Esophagus squamous epithelium (tissue), 5 donors: ENCODE results near the gene RAB4B. TPM values are rescaled to one million over a fixed set of nuclear protein-coding genes. Genes with fewer than 3 reads are reported as not detected.
A peak's percentile ranks its signal among the peaks of the same experiment; 100 is the strongest.
"Not testable (repeated sequence)": the region's sequence is repeated elsewhere in the genome, so short reads cannot be mapped to it uniquely, and the experiment has no call there.

Experiments
- DNase-seq: peaks from one replicate; lab custom pipeline; 2025; lab: John Stamatoyannopoulos, UW
- H3K27ac ChIP-seq, 4 donors: fragments of 200-600 bp; sonication (generic); one replicate each; pipeline ENCODE4 v1.5.1; 2016 to 2019; ENCODE audit warnings: mild to moderate bottlenecking in 1 of 4
- H3K27me3 ChIP-seq, 4 donors: fragments of 200-600 bp; sonication (generic); 1 replicate in 3 of 4; 2 replicates in 1 of 4; pipeline versions ENCODE4 v1.5.1 to v1.6.0; 2017 to 2021; ENCODE audit warnings: antibody characterized with exemption in 1 of 4
- H3K36me3 ChIP-seq, 3 donors: fragments of 200-600 bp; sonication (generic); one replicate each; pipeline ENCODE4 v1.5.1; 2016 to 2019
- H3K4me1 ChIP-seq, 3 donors: fragments of 200-600 bp; sonication (generic); one replicate each; pipeline ENCODE4 v1.5.1; 2017 to 2019
- H3K4me3 ChIP-seq, 4 donors: fragments of 200-600 bp; sonication (generic); 1 replicate in 3 of 4; 2 replicates in 1 of 4; pipeline ENCODE4 v1.5.1; 2016 to 2019; ENCODE audit warnings: mild to moderate bottlenecking in 2 of 4, moderate library complexity in 1 of 4
- H3K9me3 ChIP-seq, 3 donors: fragments of 200-600 bp; sonication (generic); one replicate each; pipeline ENCODE4 v1.5.1; 2016 to 2019
- CTCF ChIP-seq, 6 experiments: fragments of 450-650 bp in 4 of 6; fragments of 200-600 bp in 2 of 6; sonication (generic) in 2 of 6; IDR thresholded peaks; one replicate each; pipeline ENCODE4 v1.5.1; 2016 to 2019; ENCODE audit warnings: antibody characterized with exemption in 6 of 6, mild to moderate bottlenecking in 4 of 6, moderate library complexity in 4 of 6
- POLR2A ChIP-seq, 4 donors: fragments of 450-650 bp; IDR thresholded peaks; one replicate each; pipeline ENCODE4 v1.6.1; 2017; ENCODE audit warnings: antibody characterized with exemption in 4 of 4, mild to moderate bottlenecking in 4 of 4, moderate library complexity in 3 of 4
- WGBS, 2 donors: methylation state at CpG; one replicate each; pipeline ENCODE4 v1.1.5; 2018; 5-methylcytosine and 5-hydroxymethylcytosine counted together
- intact Hi-C: fragments of 100-400 bp; cut with DNase I; formaldehyde crosslinking; loops from one replicate; pipeline ENCODE4 v1.15.0; 2022
- total RNA-seq, 4 donors: library from RNA; depleted of rRNA; stranded (reverse); fragments of >200 nt; gene quantifications; one replicate each; pipeline ENCODE4 v1.1.0, GENCODE V29; 2016
- donor health status: DM: yes; HTN: yes; CAD: no.

The RAB4B gene
- 10 to 100 TPM; 15.2 to 37.0 (median 20.5) TPM for total RNA-seq

GRCh38 chr19:40777937-40778705 lies at the start of gene RAB4B:
TSS of gene RAB4B (plus strand) at chr19:40778247. CDS start at chr19:40778376, 129 bp downstream.
- H3K9me3 ChIP-seq = no peaks in the 10 kb centered on the region
- intact Hi-C loops = no loop called here
- no peaks in the 10 kb centered on the region for H3K27me3 ChIP-seq
- peaks cover 0 to 17% (median 0%) of the 10 kb centered on the region in 3 donors for H3K36me3 ChIP-seq
- H3K4me3 ChIP-seq = peak within 1 kb of the TSS; percentile 67 to 85 (median 78)
- H3K4me1 ChIP-seq = peaks cover 12 to 26% (median 16%) of the 10 kb centered on the region in 3 donors
- TF ChIP-seq POLR2A (IDR thresholded peaks at IDR 0.05) = peak in 3 of 4 donors; percentile 84 to 93 (median 88)
- TF ChIP-seq CTCF (IDR thresholded peaks at IDR 0.05) = peak in 2 of 6 experiments; percentile 15 to 28
- peak within 1 kb of the TSS; percentile 96 to 100 (median 98) for H3K27ac ChIP-seq
- peak; percentile 98 for DNase-seq
- 1% methylated on average over 18 to 27 of the region's 56 CpGs for WGBS, 2 donors

- WGBS, 2 donors = 81 to 83% methylated on average over 5 of the region's 5 CpGs
- H3K27ac ChIP-seq, intact Hi-C loops, H3K27me3 ChIP-seq, H3K4me3 ChIP-seq, H3K9me3 ChIP-seq, DNase-seq: not testable (repeated sequence)
- Histone ChIP-seq H3K4me1 (peaks cover 0 to 32% (median 0%) of the 10 kb centered on the region in 3 donors), H3K36me3 (peaks cover 54 to 100% (median 65%) of the 10 kb centered on the region in 3 donors)
These were observed 48.0 kb upstream of the RAB4B start for GRCh38 chr19:40730065-40730464.

DNA sequence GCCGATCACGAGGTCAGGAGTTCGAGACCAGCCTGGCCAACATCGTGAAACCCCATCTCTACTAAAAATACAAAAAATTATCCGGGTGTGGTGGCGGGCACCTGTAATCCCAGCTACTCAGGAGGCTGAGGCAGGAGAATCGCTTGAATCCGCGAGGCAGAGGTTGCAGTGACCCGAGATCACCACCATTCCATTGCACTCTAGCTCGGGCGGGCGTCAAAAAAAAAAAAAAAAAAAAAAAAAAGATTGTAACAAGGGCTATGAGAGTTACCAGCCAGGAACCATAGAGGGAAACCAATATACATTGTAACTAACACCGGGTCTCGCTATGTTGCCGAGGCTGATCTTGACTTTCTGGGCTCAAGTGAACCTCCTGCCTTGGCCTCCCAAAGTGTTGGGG lies 45.7 kb upstream of the RAB4B start:
- H3K9me3 ChIP-seq, H3K27me3 ChIP-seq, H3K4me3 ChIP-seq, intact Hi-C loops, DNase-seq: not testable (repeated sequence)
- WGBS, 2 donors = 89 to 96% methylated on average over 13 to 14 of the region's 16 CpGs
- Histone ChIP-seq H3K27ac (peak overlapping the region in 1 of 4 donors; percentile 85), H3K36me3 (peaks cover 57 to 100% (median 69%) of the 10 kb centered on the region in 3 donors), H3K4me1 (peaks cover 0 to 50% (median 0%) of the 10 kb centered on the region in 3 donors)

GRCh38 chr19:40733149-40733548 lies 44.9 kb upstream of the RAB4B start:
- WGBS, 2 donors = 91 to 93% methylated on average over 4 to 9 of the region's 13 CpGs
- H3K9me3 ChIP-seq = no peaks in the 10 kb centered on the region
- no peak overlapping the region for H3K4me3 ChIP-seq
- DNase-seq = no peak
- H3K27me3 ChIP-seq = no peaks in the 10 kb centered on the region
- intact Hi-C loops = no loop called here
- TF ChIP-seq POLR2A (IDR thresholded peaks at IDR 0.05) (no peak), CTCF (IDR thresholded peaks at IDR 0.05) (no peak)
- H3K36me3 ChIP-seq = peaks cover 58 to 100% (median 70%) of the 10 kb centered on the region in 3 donors
- H3K27ac ChIP-seq = peak overlapping the region in 1 of 4 donors; percentile 85
- H3K4me1 ChIP-seq = peaks cover 0 to 53% (median 0%) of the 10 kb centered on the region in 3 donors

DNA sequence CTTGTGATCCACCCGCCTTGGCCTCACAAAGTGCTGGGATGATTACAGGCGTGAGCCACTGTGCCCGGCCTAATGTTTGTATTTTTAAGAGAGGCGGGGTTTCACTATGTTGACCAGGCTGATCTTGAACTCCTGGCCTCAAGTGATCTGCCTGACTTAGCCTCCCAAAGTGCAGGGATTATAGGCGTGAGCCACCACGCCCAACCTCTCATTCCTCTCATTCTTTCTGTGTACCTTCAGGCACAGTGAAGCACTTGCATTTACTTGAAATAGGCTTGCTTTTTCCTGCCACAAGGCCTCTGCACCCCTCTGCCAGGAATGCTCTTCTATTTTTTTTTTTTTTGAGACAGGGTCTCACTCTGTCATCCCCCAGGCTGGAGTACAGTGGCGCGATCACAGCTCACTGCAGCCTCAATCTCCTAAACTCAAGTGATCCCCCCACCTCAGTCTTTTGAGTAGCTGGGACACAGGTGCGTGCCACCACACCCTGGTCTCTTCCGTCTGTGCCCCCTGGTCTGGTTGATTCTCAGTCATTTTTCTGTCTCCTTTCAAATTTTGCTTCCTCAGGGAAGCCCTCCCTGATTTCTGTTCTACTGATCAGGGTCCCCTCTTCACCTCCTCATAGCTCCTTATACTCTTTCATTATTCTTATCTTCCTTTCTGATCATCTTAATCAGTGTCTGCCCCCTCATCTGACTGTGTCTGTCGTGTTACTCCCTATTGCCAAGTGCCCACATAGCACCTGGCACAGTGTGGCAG lies 42.9 kb upstream of the RAB4B start:
- H3K36me3 ChIP-seq = peaks cover 69 to 100% (median 71%) of the 10 kb centered on the region in 3 donors
- WGBS, 2 donors = 64 to 70% methylated on average over 10 to 11 of the region's 11 CpGs
- no peaks in the 10 kb centered on the region for H3K9me3 ChIP-seq
- H3K27ac ChIP-seq = peak overlapping the region; percentile 74 to 85 (median 76)
- DNase-seq = no peak
- no peaks in the 10 kb centered on the region for H3K27me3 ChIP-seq
- TF ChIP-seq POLR2A (IDR thresholded peaks at IDR 0.05) (no peak), CTCF (IDR thresholded peaks at IDR 0.05) (no peak)
- intact Hi-C loops = no loop called here
- H3K4me3 ChIP-seq = no peak overlapping the region
- H3K4me1 ChIP-seq = peaks cover 9 to 73% (median 11%) of the 10 kb centered on the region in 3 donors
